Body of pancreas (tissue), 4 donors: Measurements from ENCODE around the gene SEZ6L.

Experiments
- CTCF ChIP-seq, 7 experiments: fragments of 450-650 bp in 4 of 7; fragments of 200-600 bp in 3 of 7; sonication (generic) in 3 of 7; IDR thresholded peaks; one replicate each; pipeline ENCODE4 v1.5.1; 2016 to 2019; ENCODE audit warnings: antibody characterized with exemption in 7 of 7
- POLR2A ChIP-seq, 3 donors: fragments of 450-650 bp; IDR thresholded peaks; one replicate each; pipeline ENCODE4 v1.6.1; 2016; ENCODE audit warnings: antibody characterized with exemption in 3 of 3, mild to moderate bottlenecking in 2 of 3

DNA sequence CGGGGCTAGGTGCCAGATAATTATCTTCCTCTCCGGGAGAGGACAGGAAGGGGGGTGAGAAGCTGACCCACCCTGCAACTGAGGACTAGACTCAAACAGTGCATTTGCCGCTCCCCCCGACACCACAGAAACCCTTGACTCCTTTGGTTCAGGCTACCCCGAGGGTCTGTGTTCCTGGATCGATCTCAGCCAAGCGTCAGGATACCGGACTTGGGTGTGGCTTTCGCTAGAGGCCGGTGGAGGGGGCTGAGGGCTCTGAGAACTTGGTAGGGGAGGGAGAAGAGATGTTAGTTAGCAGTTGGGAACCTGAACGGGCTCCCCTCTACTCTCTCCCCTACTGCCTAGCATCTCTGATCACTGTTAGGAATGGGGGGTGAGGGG lies 840 bp downstream of the SEZ6L start:
- TF ChIP-seq CTCF (IDR thresholded peaks at IDR 0.05) (no peak), POLR2A (IDR thresholded peaks at IDR 0.05) (no peak)
